Measurements from ENCODE around the gene GLIS1.

The GLIS1 gene

DNA sequence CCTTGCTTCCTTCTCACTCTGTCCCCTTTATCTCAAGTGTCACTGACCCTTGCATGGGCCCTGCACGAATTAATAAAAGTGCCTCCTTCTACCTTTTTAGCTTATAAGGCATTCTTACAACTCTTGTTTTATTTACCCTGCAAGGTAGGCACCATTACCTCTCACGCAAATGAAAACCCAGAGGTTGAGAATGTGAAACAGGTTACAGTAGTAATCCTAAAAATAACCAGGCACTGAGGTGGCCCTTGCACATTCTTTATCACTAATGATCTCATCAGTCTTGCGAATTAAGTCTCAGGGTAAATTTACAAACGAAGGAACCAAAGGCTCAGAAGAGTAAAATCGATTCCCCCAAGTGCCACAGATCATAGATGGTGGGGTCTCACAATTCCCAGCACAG, 3.7 kb downstream of the GLIS1 start:
- DNase-seq = no peak

DNA sequence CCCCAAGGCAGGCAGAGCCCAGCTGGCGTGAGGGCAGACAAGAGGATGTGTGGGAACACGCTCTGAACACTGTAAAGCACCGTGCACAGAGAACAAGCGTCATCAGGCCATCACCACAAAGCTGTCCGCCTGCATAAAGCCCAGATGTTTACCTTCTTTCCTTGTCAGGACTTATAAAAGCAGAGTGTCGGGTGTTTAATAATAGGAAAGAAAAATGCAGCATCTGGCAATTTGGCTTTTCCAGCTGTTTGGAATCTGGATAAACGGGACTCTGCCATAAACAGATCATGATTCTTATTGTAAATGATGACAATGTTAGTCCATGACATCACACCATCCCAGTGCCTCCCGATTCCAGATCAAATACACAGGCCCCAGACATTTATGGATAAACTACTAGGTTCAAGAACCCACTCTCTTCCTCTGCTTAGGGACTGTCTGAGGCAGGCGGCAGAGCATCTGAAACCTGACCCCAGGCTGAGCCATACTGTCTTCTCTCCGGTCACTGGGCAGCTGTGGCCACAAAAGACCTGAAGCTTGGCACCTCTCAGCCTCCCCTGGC, 4.2 kb downstream of the GLIS1 start:
- DNase-seq = no peak

DNA sequence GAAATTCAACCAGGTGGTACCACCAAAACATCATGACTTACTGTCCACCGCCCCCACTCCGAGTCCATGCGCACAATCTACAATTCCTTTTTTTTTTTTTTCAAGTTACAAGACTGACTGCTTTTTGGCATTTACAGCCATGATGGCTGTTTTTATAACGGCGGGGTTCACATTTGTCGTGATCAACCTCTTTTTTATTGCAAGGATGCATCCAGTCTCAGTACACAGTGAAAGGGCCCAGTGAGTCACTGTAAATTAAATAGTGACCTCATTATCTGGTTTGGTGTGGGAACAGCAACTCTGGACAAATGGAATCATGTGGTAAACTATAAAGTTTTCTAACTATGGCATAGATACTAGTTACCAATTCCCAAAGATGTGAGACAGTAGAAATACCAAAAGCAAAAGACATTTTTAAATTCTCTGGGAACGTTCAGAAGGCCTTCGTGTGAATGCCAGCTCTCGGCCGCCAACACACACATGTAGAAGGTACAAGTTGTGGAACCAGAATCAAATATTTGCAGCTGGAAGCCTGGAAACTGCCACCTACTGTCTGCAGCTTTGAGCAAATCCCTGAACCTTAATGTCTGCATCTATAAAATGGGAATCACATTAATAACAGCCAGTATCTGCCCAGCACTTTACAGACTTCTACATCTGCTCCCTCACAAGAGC, 4.9 kb downstream of the GLIS1 start:
- no peak for DNase-seq

GRCh38 chr1:53733447-53733931, 5.5 kb downstream of the GLIS1 start:
- DNase-seq = no peak

GRCh38 chr1:53732912-53733317, 6.0 kb downstream of the GLIS1 start:
- no peak for DNase-seq

- no peak for DNase-seq
Measured at GRCh38 chr1:53732409-53732808, 6.6 kb downstream of the GLIS1 start.

GRCh38 chr1:53731779-53732305, 7.1 kb downstream of the GLIS1 start:
- no peak for DNase-seq

DNA sequence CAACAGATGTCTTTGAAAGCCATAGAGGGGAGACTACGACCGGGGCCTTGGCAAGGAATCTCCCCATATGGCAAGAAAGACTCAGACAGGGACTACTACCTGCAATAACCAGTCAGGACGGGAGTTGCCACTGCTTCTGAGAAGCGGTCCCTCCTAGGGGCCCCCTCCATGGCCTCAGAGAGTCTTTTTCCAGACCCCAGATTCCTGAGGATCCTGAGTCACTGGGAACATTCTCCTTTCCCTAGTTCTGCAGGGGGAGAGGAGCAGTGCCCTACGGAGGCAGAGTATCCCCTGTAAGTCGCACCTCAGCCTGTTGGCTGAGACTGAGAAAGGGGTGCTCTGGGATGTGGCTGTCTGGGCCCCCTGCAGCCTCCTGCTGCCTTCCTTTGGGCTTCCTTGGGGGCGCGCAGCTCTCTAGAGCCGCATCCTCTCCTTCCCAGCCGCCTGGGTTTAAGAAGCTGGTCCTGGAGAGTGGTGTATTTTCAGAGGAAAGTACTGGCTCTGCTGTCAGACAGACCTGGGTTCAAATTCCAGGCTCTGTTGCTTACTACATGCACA, 7.8 kb downstream of the GLIS1 start:
- DNase-seq = no peak

- no peak for DNase-seq
Measured at GRCh38 chr1:53730224-53730865, 8.6 kb downstream of the GLIS1 start.

DNA sequence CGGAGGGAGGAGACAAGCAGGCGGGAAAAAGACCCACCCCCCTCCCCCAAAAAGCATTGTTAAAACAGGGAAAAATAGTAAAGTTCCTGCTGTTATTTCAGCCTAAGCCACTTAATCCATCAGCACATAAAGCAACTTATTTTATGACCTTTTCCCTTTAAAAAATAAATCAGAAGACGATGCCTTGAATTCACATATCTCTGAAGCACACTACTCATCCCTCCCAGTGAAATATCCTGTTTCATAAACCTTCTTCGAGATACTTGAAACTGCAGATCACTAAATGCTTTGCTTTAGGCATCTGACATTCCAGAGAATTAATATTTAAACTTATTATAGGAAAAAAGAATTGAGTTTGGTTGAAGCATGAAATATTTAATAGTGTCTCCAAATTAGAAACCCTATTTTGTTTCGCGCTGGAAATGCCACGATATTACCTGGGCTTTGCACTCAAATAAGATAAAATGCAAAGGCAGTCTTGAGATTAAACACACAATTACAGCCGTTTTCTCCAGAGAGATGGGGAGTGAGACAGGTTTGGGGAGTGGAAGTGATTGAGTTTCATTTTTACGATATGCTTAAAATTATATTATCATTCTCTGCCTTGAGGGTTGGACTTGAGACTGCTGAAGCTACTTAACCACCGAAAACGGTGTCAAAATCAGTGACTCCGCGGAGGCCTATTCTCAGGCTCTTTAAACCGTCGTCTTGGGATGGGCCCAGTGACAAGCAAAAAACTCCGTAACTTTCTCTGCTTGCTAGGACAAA, 9.3 kb downstream of the GLIS1 start:
- no peak for DNase-seq

GRCh38 chr1:53728702-53729455, 10.1 kb downstream of the GLIS1 start:
- DNase-seq = no peak

- no peak for DNase-seq
Measured at GRCh38 chr1:53728196-53728595, 10.8 kb downstream of the GLIS1 start.

- DNase-seq = no peak
Measured at GRCh38 chr1:53727461-53728092, 11.4 kb downstream of the GLIS1 start.

DNA sequence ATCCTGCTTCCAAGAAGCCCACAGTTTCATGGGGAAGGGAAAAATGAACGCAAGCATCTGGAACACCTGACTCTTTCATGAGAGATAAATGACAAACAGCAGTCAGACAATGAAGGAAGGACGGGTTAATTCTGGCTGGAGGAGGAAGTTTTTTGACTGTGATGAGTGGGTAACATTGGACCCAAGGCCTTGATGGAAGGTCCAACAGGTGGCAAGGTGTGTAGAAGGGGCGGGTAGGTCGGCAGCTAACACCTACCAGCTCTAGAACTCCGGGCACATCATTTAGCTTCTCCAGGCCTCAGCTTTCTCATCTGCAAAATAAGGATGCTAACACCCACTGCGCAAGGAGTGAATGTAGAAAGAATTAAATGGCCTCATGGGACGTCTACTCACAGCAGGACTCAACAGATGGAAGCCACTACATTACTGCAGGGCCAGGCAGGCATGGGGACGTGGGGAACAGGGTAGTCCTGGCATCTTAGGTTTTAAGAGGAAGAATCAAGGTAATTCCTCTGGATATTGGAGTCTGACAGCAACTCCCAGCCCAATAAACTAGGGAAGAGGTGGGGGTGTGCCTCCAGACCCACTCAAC, 12.9 kb downstream of the GLIS1 start:
- no peak for DNase-seq

DNA sequence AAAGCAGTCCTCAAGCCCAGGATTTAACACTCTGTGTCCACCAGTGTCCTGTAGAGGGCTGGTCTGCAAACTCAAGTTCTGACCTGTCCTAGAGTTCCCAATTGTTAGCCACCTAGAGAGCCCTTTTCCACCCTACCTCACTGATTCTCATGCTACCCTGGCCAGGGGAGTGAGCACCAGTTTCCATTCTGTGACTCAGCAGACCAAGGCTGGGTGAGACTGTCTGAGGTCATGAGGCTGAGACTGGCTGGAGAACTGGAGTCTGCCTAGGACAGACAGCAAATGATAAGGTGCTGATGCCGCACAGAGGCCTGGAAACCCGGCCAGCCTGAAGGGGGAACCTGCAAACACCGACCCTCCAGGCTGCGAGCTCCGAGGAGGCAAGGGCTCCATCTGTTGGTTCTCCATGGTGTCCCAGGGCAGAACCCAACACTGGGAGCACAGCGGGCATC, 13.7 kb downstream of the GLIS1 start:
- no peak for DNase-seq

DNA sequence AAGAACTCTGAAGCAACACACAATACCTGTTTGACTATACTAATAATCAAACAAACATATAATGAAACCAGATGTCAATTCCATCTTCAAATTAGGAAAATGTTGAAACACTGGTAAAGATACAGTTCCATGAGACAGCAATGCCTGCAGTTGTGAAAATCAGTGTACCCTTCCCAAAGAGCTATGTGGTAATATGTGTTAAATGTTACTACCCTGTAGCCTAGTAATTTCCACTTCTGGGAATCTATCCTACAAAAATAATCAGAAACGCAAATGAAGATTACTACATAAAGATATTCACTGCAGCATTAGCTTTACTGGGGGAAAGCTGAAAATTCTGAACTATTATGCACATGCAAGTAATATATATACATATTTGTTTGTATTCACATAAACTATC, 16.9 kb downstream of the GLIS1 start:
- no peak for DNase-seq

GRCh38 chr1:53721088-53721487, 17.9 kb downstream of the GLIS1 start:
- DNase-seq = no peak

GRCh38 chr1:53719469-53719868, 19.5 kb downstream of the GLIS1 start:
- DNase-seq = no peak

DNA sequence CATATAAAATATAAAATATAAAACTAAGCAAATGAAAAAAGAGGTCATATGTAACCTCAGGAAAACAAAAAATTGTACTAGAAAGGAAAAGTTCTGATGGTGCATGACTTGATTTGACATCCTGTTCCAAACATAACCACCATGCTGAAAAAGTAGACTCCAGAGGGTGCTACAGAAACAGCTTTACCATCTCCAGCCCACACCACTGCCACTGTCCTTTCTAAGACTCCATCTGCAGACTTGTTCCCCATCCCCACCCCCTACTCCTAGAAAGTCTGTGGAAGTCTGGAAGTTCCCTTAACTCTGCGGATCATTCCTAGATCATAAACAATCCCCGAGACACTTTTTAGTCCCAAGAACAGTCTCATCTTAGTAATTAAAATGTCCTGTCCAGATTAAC, 20.5 kb downstream of the GLIS1 start:
- no peak for DNase-seq

GRCh38 chr1:53717025-53717804, 21.7 kb downstream of the GLIS1 start:
- DNase-seq = no peak

Data from NCI-H748 treated with DMSO at 0.1 percent for 48 hours (cell line).